Mucosa of stomach (tissue), 1 donor: ENCODE data around the gene MYO7B.

Experiments
- H3K27me3 ChIP-seq: one replicate; pipeline ENCODE4 v1.7.0; 2013; ENCODE audit warnings: mild to moderate bottlenecking, low read length; ENCODE audit not compliant: control insufficient read depth, insufficient read depth
- H3K36me3 ChIP-seq: one replicate; pipeline ENCODE4 v1.7.0; 2013; ENCODE audit warnings: low read length; ENCODE audit not compliant: control insufficient read depth, insufficient read depth
- H3K4me1 ChIP-seq: one replicate; pipeline ENCODE4 v1.7.0; 2013; ENCODE audit warnings: mild to moderate bottlenecking, low read length; ENCODE audit not compliant: control insufficient read depth, insufficient read depth
- H3K4me3 ChIP-seq: one replicate; pipeline ENCODE4 v1.7.0; 2013; ENCODE audit warnings: low read length
- H3K9ac ChIP-seq: one replicate; pipeline ENCODE4 v1.7.0; 2013; ENCODE audit warnings: mild to moderate bottlenecking, low read length, moderate library complexity
- H3K9me3 ChIP-seq: one replicate; pipeline ENCODE4 v1.7.0; 2013; ENCODE audit warnings: mild to moderate bottlenecking, low read length, moderate library complexity; ENCODE audit not compliant: control insufficient read depth
- donor health status: Pancreatic carcinoma.

The MYO7B gene

DNA sequence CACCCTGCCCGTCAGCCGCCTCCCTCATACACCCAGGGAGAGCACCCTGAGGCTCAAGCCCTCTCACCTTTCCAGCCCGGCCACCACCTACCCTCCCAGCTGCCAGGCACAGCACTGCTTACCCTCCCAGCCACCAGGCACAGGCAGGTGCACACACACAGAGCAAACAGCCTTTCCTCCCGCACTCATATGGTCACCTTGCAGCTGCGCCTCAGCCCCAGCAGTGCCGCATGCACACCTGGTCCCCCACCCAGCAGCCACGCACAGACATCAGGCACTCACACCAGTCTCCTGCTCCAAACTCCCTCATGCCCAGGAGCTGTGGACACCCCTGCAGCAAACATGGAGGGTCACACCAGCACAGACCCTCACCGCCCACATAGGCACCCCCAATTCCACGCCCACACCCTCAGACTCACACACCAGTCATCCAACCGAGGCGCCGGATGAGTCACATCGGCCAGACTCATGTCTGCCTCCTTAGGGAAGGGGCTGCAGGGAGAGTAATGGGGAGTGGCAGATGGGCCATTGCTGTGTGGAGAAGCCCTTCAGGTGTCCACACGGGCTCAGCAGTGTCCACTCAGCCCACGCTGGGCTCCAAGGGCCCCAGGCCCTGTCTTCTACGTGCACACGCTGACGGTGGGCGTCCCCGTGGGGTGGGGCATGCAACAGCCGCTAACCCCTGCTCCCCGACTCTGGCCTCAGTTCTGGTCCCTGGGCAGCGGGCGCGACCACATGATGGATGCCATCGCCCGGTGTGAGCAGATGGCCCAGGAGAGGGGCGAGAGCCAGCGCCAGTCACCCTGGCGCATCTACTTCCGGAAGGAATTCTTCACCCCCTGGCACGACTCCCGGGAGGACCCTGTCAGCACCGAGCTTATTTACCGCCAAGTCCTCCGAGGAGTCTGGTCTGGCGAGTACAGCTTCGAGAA is 88.2 kb downstream of the MYO7B start:
- Histone ChIP-seq H3K9me3 (no peaks in the 10 kb centered on the region), H3K4me1 (no peaks in the 10 kb centered on the region), H3K36me3 (no peaks in the 10 kb centered on the region), H3K9ac (no peak overlapping the region), H3K27me3 (peaks cover 5% of the 10 kb centered on the region), H3K4me3 (no peak overlapping the region)

DNA sequence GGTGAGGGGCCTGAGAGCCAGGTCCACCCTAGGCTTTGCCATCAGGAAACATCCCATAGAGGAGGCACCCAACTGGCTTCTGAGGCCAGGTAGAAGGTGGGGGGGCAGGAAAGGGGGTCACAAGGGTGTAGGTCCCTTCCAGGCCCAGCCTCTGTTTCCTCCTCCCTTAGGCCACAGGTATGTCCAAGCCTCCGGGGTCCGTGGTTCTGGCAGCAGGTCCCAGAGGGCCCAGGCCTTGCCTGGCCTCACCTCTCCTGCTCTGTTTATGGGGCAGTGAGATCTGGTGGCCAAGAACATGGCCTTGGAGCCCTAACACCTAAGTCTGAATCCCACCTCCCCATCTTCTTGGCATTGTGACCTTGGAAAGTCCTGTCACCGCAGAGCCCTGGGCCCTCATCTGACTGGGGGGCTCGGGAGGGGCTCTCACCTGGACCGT is 88.9 kb downstream of the MYO7B start:
- H3K9me3 ChIP-seq = no peaks in the 10 kb centered on the region
- H3K27me3 ChIP-seq = peaks cover 4% of the 10 kb centered on the region
- H3K9ac ChIP-seq = no peak overlapping the region
- no peak overlapping the region for H3K4me3 ChIP-seq
- H3K4me1 ChIP-seq = no peaks in the 10 kb centered on the region
- no peaks in the 10 kb centered on the region for H3K36me3 ChIP-seq

DNA sequence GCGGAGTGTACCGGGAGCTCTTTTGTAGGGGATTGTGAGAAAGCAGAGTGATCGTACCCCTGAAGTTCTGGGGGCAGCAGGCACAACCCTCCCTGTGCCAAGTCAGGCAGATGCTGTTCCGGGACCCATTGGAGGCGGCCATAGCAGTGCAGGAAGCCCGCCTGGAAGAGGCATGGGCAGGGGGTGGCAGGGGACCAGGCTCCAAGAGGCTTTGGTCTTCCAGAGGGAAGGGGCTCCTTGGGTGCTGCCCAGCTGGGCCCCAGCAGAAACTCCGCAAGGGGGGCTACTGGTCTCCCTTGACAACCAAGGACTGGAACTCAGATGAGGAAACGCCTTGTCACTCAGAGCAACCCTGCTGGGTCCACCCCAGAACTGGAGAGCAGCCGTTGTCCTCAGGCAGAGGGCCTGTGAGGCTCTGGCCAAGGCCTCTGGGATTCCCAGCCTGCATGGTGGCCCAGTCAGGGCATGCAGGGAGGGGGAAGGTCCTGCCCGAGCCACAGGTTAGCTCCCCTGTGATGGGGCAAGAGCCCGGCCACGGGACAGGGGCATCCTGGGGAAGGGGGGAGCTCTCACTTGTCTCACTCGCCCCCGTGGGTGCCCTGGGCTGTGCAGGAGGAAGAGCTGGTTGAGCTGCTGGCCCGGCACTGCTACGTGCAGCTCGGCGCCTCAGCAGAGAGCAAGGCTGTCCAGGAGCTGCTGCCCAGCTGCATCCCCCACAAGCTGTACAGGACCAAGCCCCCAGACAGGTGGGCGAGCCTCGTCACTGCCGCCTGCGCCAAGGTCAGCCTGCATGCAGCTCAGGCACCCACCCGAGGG is 89.5 kb downstream of the MYO7B start:
- Histone ChIP-seq H3K4me3 (no peak overlapping the region), H3K27me3 (no peaks in the 10 kb centered on the region), H3K36me3 (no peaks in the 10 kb centered on the region), H3K4me1 (no peaks in the 10 kb centered on the region), H3K9ac (no peak overlapping the region), H3K9me3 (no peaks in the 10 kb centered on the region)

- no peak overlapping the region for H3K9ac ChIP-seq
- H3K9me3 ChIP-seq = no peaks in the 10 kb centered on the region
- H3K27me3 ChIP-seq = no peaks in the 10 kb centered on the region
- H3K4me1 ChIP-seq = no peaks in the 10 kb centered on the region
- H3K36me3 ChIP-seq = no peaks in the 10 kb centered on the region
- H3K4me3 ChIP-seq = no peak overlapping the region
Measured at GRCh38 chr2:127625572-127625951, 90.1 kb downstream of the MYO7B start.

GRCh38 chr2:127626175-127626574 is 90.7 kb downstream of the MYO7B start:
- H3K27me3 ChIP-seq = no peaks in the 10 kb centered on the region

GRCh38 chr2:127626917-127627739 is 91.6 kb downstream of the MYO7B start:
- Histone ChIP-seq H3K9me3 (no peaks in the 10 kb centered on the region), H3K27me3 (no peaks in the 10 kb centered on the region), H3K4me3 (no peak overlapping the region), H3K36me3 (no peaks in the 10 kb centered on the region), H3K9ac (no peak overlapping the region), H3K4me1 (no peaks in the 10 kb centered on the region)

More at GRCh38 chr2:127626175-127626574, 90.7 kb downstream of the MYO7B start:
- Histone ChIP-seq H3K4me3 (no peak overlapping the region), H3K4me1 (no peaks in the 10 kb centered on the region), H3K9ac (no peak overlapping the region), H3K36me3 (no peaks in the 10 kb centered on the region), H3K9me3 (no peaks in the 10 kb centered on the region)

DNA sequence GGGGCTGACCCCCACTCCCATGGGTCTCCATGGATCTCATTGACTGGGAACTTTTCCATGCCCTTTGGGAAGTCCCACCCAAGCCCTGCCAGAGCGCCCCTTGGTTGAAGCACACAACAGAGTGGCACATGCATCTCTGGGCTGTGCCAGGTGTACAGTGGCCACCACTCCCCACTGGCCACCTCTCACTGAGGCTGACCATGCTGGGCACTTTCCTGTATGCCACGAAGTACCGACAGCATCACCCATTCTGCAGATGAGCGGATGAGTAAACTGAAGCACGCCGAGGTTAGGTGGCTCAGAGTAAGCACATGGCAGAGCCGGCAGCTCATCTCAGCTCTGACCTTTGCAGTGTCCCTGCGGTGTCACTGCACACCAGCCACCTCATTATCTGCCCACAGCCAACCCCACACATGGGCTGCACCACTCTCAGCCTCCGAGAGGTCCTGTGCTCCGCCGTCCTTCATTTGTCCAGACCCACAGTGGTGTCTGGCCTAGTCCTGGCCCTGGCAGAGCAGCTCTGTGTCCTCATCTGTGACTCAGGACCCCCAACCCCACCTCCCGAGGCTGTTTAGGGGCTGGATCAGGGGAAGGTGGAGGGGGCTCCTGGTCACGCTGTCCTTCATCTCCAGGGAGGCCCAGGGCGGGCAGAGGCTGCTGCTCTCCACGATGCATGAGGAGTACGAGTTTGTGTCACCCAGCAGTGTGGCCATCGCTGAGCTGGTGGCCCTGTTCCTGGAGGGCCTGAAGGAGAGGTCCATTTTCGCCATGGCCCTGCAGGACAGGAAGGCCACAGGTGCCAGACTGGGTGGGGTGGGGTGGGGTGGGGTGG is 92.5 kb downstream of the MYO7B start:
- no peaks in the 10 kb centered on the region for H3K9me3 ChIP-seq
- H3K4me1 ChIP-seq = no peaks in the 10 kb centered on the region
- no peaks in the 10 kb centered on the region for H3K36me3 ChIP-seq
- no peaks in the 10 kb centered on the region for H3K27me3 ChIP-seq
- H3K9ac ChIP-seq = no peak overlapping the region
- no peak overlapping the region for H3K4me3 ChIP-seq

- no peaks in the 10 kb centered on the region for H3K36me3 ChIP-seq
- H3K27me3 ChIP-seq = no peaks in the 10 kb centered on the region
- H3K4me3 ChIP-seq = no peak overlapping the region
- no peaks in the 10 kb centered on the region for H3K9me3 ChIP-seq
- H3K4me1 ChIP-seq = no peaks in the 10 kb centered on the region
- no peak overlapping the region for H3K9ac ChIP-seq
Measured at GRCh38 chr2:127628767-127629614, 93.5 kb downstream of the MYO7B start.

DNA sequence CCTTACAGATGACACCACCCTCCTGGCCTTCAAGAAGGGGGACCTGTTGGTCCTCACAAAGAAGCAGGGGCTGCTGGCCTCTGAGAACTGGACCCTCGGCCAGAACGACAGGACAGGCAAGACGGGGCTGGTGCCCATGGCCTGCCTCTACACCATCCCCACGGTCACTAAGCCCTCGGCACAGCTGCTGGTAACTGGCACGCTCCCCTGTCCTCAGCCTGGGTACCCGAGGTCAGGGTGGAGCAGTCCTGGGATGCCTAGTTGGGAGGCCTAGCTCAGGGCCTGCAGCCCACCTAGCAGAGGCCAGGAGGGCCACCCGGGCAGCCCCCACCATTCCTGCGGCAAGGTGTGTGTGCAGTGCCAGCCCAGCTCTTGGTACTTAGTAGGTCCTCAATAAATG is 94.2 kb downstream of the MYO7B start:
- Histone ChIP-seq H3K36me3 (no peaks in the 10 kb centered on the region), H3K4me1 (no peaks in the 10 kb centered on the region), H3K27me3 (no peaks in the 10 kb centered on the region), H3K9ac (no peak overlapping the region), H3K9me3 (no peaks in the 10 kb centered on the region), H3K4me3 (no peak overlapping the region)

- Histone ChIP-seq H3K4me3 (no peak overlapping the region), H3K4me1 (no peaks in the 10 kb centered on the region), H3K27me3 (no peaks in the 10 kb centered on the region), H3K9ac (no peak overlapping the region), H3K36me3 (no peaks in the 10 kb centered on the region), H3K9me3 (no peaks in the 10 kb centered on the region)
Measured at GRCh38 chr2:127630096-127630863, 94.8 kb downstream of the MYO7B start.
